SK-N-SH treated with all-trans-retinoic acid at 6 μM for 48 hours (cell line): ENCODE data around the gene VPS13D.

Source experiments
- ATAC-seq: fragments of 200-7000 bp; cut with Tn5 transposase; 3 replicates; pipeline ENCODE4 v1.9.1; 2020; ENCODE audit warnings: mild to moderate bottlenecking, moderate library complexity
- ARNTL ChIP-seq: fragments of 450-650 bp; formaldehyde crosslinking; IDR thresholded peaks from 2 replicates; pipeline ENCODE4 v1.5.0; 2020; ENCODE audit warnings: low read depth, mild to moderate bottlenecking, moderate library complexity, borderline replicate concordance
- BACH2 ChIP-seq: fragments of 250-450 bp; sonication (Bioruptor Pico); IDR thresholded peaks from 2 replicates; pipeline ENCODE4 v1.9.0; 2021; ENCODE audit warnings: mild to moderate bottlenecking, borderline replicate concordance
- CSDC2 ChIP-seq: fragments of 250-450 bp; sonication (Bioruptor Pico); IDR thresholded peaks from 2 replicates; pipeline ENCODE4 v1.5.0; 2020; ENCODE audit warnings: mild to moderate bottlenecking, moderate library complexity
- CSRNP3 ChIP-seq: fragments of 250-450 bp; sonication (Bioruptor Pico); IDR thresholded peaks from 2 replicates; pipeline ENCODE4 v1.5.1; 2021; ENCODE audit warnings: mild to moderate bottlenecking, moderate library complexity
- ISL1 ChIP-seq: fragments of 250-450 bp; sonication (Bioruptor Pico); IDR thresholded peaks from 2 replicates; pipeline ENCODE4 v2.1.2; 2022; ENCODE audit warnings: mild to moderate bottlenecking, moderate library complexity
- OSR1 ChIP-seq: fragments of 250-450 bp; sonication (Bioruptor Pico); IDR thresholded peaks from 2 replicates; pipeline ENCODE4 v1.8.0; 2022; ENCODE audit warnings: moderate library complexity, mild to moderate bottlenecking, inconsistent platforms
- PATZ1 ChIP-seq: fragments of 250-450 bp; sonication (Bioruptor Pico); IDR thresholded peaks from 2 replicates; pipeline ENCODE4 v1.8.0; 2020; ENCODE audit warnings: mild to moderate bottlenecking, moderate library complexity, borderline replicate concordance
- POU6F1 ChIP-seq: fragments of 250-450 bp; sonication (Bioruptor Pico); IDR thresholded peaks from 2 replicates; pipeline ENCODE4 v1.8.0; 2021; ENCODE audit warnings: low read depth, mild to moderate bottlenecking, moderate library complexity, borderline replicate concordance
- PPARA ChIP-seq: fragments of 250-450 bp; sonication (Bioruptor Pico); IDR thresholded peaks from 2 replicates; pipeline ENCODE4 v1.5.0; 2020; ENCODE audit warnings: mild to moderate bottlenecking, borderline replicate concordance
- RARB ChIP-seq: fragments of 250-450 bp; sonication (Bioruptor Pico); IDR thresholded peaks from 2 replicates; pipeline ENCODE4 v1.8.0; 2021; ENCODE audit warnings: mild to moderate bottlenecking, moderate library complexity
- SNAI2 ChIP-seq: fragments of 250-450 bp; sonication (Bioruptor Pico); IDR thresholded peaks from 2 replicates; pipeline ENCODE4 v1.5.0; 2020; ENCODE audit warnings: mild to moderate bottlenecking, moderate library complexity
- TCF4 ChIP-seq: fragments of 250-450 bp; sonication (Bioruptor Pico); IDR thresholded peaks from 2 replicates; pipeline ENCODE4 v1.8.0; 2021; ENCODE audit warnings: mild to moderate bottlenecking, moderate library complexity, borderline replicate concordance
- TSHZ2 ChIP-seq: fragments of 250-450 bp; sonication (Bioruptor Pico); IDR thresholded peaks from 2 replicates; pipeline ENCODE4 v1.5.0; 2020; ENCODE audit warnings: mild to moderate bottlenecking, moderate library complexity
- ZC3H10 ChIP-seq: fragments of 250-450 bp; sonication (Bioruptor Pico); IDR thresholded peaks from 2 replicates; pipeline ENCODE4 v1.5.1; 2021; ENCODE audit warnings: mild to moderate bottlenecking, moderate library complexity
- ZFP3 ChIP-seq: fragments of 250-450 bp; sonication (Bioruptor Pico); IDR thresholded peaks from 2 replicates; pipeline ENCODE4 v1.5.0; 2020; ENCODE audit warnings: mild to moderate bottlenecking, moderate library complexity
- ZNF565 ChIP-seq: fragments of 450-650 bp; formaldehyde crosslinking; conservative IDR thresholded peaks from 2 replicates; pipeline ENCODE4 v1.5.0; 2020; ENCODE audit warnings: low read depth, mild to moderate bottlenecking, moderate library complexity
- ZNF70 ChIP-seq: fragments of 450-650 bp; formaldehyde crosslinking; IDR thresholded peaks from 2 replicates; pipeline ENCODE4 v1.5.0; 2020; ENCODE audit warnings: mild to moderate bottlenecking, moderate library complexity
- ZNF8 ChIP-seq: fragments of 450-650 bp; formaldehyde crosslinking; IDR thresholded peaks from 2 replicates; pipeline ENCODE4 v1.5.0; 2020; ENCODE audit warnings: mild to moderate bottlenecking, moderate library complexity

The VPS13D gene

GRCh38 chr1:12462586-12462985, 232.8 kb downstream of the VPS13D start:
- no peak for ATAC-seq
- TF ChIP-seq ZNF70 (CRISPR knock-in tag) (no peak), CSDC2 (CRISPR knock-in tag) (no peak), TSHZ2 (CRISPR knock-in tag) (no peak), CSRNP3 (CRISPR knock-in tag) (no peak), ZNF565 (CRISPR knock-in tag) (no peak), POU6F1 (no peak), TCF4 (no peak), ZNF8 (CRISPR knock-in tag) (no peak), SNAI2 (CRISPR knock-in tag) (no peak), PATZ1 (CRISPR knock-in tag) (no peak)
- TF ChIP-seq, all 23 proteins: peak for 0

- TF ChIP-seq POU6F1 (no peak), BACH2 (CRISPR knock-in tag) (no peak), RARB (CRISPR knock-in tag) (no peak), OSR1 (CRISPR knock-in tag) (no peak), ARNTL (CRISPR knock-in tag) (no peak), TCF4 (no peak), CSRNP3 (CRISPR knock-in tag) (no peak), ZC3H10 (CRISPR knock-in tag) (no peak), ZFP3 (no peak), CSDC2 (CRISPR knock-in tag) (no peak), ZNF8 (CRISPR knock-in tag) (no peak), PPARA (CRISPR knock-in tag) (no peak), ZNF70 (CRISPR knock-in tag) (no peak)
- no peak for ATAC-seq
Measured at GRCh38 chr1:12464045-12464461, 234.2 kb downstream of the VPS13D start.

- peak; percentile 98 for ATAC-seq
- TF ChIP-seq ISL1 (CRISPR knock-in tag): no peak
- TF ChIP-seq PPARA (CRISPR knock-in tag): no peak
- no peak for TF ChIP-seq ZNF8 (CRISPR knock-in tag)
- peak; percentile 87; the same call in 1 of the 2 replicates for TF ChIP-seq OSR1 (CRISPR knock-in tag)
- peak; percentile 44 for TF ChIP-seq ZC3H10 (CRISPR knock-in tag)
- TF ChIP-seq ZFP3: no peak
- TF ChIP-seq CSDC2 (CRISPR knock-in tag): peak; percentile 69; the same call in 1 of the 2 replicates
- TF ChIP-seq, all 23 proteins: peak for 3
Measured at GRCh38 chr1:12464598-12465056, 234.8 kb downstream of the VPS13D start.
